ENCODE measurements around the gene ERCC3. TPM values are rescaled to one million over a fixed set of nuclear protein-coding genes. Genes with fewer than 3 reads are reported as not detected.
"Not testable (repeated sequence)": the region's sequence is repeated elsewhere in the genome, so short reads cannot be mapped to it uniquely, and the experiment has no call there.

ERCC3 gene
- total RNA-seq, 1 donor from 2014 or later: 40.1 TPM

DNA sequence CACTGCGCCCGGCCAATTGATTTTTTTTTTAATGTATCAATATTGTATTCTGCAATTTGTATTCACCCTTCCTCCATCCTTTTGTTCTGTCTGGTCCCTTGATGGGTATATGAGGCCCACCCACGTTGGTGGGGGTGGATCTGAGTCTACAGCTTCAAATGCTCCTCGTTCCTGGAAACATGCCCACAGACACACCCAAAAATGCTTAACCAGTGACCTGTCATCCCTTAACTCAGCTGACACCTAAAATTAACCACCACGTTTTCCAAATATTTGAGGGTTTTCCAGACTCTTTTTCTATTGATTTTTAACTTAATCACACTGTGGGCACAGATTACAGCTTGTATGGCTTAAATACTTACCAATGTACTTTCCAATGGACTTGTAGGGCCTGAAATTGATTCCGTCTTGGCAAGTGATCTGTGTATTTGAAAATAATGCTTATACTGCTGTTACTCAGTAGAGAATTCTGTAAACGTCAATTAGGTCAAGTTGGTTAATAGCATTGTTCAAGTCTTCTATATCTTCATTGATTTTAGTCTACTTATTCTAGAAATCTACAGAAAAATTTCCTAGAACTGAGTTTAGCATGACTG is 39.5 kb downstream of the ERCC3 start:
- H3K4me3 ChIP-seq (ENCODE audit: low read depth, low read length): no peak overlapping the region
- TF ChIP-seq, protein P1, sequence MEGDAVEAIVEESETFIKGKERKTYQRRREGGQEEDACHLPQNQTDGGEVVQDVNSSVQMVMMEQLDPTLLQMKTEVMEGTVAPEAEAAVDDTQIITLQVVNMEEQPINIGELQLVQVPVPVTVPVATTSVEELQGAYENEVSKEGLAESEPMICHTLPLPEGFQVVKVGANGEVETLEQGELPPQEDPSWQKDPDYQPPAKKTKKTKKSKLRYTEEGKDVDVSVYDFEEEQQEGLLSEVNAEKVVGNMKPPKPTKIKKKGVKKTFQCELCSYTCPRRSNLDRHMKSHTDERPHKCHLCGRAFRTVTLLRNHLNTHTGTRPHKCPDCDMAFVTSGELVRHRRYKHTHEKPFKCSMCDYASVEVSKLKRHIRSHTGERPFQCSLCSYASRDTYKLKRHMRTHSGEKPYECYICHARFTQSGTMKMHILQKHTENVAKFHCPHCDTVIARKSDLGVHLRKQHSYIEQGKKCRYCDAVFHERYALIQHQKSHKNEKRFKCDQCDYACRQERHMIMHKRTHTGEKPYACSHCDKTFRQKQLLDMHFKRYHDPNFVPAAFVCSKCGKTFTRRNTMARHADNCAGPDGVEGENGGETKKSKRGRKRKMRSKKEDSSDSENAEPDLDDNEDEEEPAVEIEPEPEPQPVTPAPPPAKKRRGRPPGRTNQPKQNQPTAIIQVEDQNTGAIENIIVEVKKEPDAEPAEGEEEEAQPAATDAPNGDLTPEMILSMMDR (conservative IDR thresholded peaks at IDR 0.05; ENCODE audit: low read depth, low read length): no peak
- no peak for DNase-seq (ENCODE audit: low read depth)

DNA sequence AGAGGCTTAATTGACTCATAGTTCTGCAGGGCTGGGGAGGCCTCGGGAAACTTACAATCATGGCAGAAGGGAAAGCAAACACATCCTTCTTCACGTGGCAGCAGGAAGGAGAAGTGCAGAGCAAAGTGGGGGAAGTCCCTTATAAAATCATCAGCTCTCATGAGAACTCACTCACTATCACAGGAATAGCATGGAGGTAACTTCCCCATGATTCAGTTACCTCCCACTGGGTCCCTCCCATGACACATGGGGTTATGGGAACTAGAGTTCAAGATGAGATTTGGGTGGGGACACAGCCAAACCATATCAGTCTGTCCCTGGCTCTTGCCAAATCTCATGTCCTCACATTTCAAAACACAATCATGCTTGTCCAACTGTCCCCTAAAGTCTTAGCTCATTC is 52.8 kb downstream of the ERCC3 start:
- DNase-seq (ENCODE audit: low read depth); H3K4me3 ChIP-seq (ENCODE audit: low read depth, low read length): not testable (repeated sequence)

DNA sequence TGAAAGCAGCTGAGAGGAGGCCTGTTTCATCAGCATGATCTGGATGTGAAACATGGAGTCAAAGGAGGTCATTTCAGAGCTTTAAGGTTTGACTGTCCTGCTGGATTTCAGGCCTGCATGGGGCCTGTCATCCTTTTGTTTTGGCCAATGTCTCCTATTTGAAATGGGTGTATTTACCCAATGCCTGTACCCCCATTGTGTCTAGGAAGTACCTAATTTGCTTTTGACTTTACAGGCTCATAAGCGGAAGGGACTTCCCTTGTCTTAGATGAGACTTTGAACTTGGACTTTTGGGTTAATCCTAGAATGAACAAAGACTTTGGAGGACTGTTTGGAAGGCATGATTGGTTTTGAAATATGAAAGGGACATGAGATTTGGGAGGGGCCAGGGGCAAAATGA is 54.5 kb downstream of the ERCC3 start:
- H3K4me3 ChIP-seq (ENCODE audit: low read depth, low read length): no peak overlapping the region
- DNase-seq (ENCODE audit: low read depth): no peak
- TF ChIP-seq, protein P1 (conservative IDR thresholded peaks at IDR 0.05; ENCODE audit: low read depth, low read length): no peak

DNA sequence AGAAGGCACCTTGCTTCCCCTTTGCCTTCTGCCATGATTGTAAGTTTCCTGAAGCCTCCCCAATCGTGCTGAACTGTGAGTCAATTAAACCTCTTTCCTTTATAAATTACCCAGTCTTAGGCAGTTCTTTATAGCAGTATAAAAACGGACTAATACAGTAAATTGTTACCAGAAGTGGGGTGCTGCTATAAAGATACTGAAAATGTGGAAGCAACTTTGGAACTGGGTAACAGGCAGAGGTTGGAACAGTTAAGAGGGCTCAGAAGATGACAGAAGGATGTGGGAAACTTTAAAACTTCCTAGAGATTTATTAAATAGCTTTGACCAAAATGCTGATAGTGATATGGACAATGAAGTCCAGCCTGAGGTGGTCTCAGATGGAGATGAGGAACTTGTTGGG is 56.2 kb downstream of the ERCC3 start:
- not testable (repeated sequence) for DNase-seq (ENCODE audit: low read depth); H3K4me3 ChIP-seq (ENCODE audit: low read depth, low read length)

DNA sequence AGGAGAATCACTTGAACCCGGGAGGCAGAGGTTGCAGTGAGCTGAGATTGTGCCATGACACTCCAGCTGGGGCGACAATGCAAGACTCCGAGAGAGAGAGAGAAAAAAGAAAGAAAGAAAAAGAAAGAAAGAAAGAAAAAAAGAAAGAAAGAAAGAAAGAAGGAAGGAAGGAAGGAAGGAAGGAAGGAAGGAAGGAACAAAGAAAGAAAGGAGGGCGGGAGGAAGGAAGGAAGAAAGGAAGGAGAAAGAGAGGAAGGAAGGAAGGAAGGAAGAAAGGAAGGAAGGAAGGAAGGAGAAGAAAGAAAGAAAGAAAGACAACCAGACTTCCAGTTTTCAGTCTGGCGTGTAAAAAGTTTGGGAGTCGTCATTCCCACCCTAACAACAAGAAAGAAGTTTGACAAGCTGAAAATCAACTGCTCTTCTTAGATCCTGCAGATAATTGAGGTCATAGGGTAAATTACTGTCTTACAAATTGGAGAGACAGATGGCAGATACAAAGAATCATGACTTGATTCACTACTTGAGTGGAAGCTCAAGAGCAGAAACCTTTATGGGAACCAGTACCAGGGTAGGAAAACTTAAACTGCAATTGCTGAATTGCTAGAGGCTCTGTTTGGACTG is 58.8 kb downstream of the ERCC3 start:
- TF ChIP-seq, protein P1 (conservative IDR thresholded peaks at IDR 0.05; ENCODE audit: low read depth, low read length): no peak
- DNase-seq (ENCODE audit: low read depth): no peak
- H3K4me3 ChIP-seq (ENCODE audit: low read depth, low read length): no peak overlapping the region

DNA sequence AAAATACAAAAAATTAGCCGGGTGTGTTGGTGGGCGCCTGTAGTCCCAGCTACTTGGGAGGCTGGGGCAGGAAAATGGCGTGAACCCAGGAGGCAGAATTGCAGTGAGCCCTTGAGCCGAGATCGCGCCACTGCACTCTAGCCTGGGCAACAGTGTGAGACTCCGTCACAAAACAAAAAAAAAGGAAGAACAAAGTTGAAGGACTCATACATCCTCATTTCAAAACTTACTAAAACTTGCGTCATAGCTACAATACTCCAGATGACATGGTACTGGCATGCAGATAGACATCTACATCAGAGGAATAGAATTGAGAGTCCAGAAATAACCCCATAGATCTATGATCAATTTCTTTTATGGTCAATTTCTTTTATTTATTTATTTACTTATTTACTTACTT is 60.2 kb downstream of the ERCC3 start:
- TF ChIP-seq, protein P1 (conservative IDR thresholded peaks at IDR 0.05; ENCODE audit: low read depth, low read length): no peak
- DNase-seq (ENCODE audit: low read depth): no peak
- no peak overlapping the region for H3K4me3 ChIP-seq (ENCODE audit: low read depth, low read length)

DNA sequence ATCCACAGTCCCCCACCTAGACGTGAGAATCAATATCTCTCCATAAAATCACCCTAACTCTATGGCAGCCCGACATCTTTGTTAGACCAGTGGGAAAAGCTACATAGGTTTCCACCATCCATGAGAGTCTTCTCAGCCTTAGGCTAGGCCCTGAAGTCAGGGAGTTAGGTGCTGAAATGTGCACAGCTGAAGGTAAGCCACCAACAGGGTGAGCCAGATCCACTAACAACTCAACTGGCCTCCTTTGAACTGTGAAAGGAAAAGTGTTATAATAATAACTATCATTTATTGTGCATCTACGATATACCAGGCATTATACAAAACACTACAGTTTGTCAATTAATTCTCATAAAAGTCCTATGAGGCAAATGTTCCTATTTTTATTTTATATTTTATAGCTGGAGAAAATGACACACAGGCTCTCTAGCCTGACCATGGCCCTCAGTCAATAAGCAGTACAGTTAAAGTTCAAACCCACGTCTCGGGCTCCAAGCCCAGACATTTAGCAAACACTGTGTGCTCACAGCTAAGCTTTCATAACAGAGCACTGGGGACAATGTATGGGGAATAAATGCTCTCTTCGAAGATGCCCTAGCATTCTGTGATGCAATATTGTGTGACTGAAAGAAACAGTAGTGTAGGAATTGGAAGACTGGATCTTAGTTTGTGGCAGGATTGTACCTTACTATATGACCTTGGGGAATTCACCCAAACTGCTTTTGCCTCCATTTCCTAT is 62.6 kb downstream of the ERCC3 start:
- TF ChIP-seq, protein P1 (conservative IDR thresholded peaks at IDR 0.05; ENCODE audit: low read depth, low read length): no peak
- no peak overlapping the region for H3K4me3 ChIP-seq (ENCODE audit: low read depth, low read length)
- no peak for DNase-seq (ENCODE audit: low read depth)

DNA sequence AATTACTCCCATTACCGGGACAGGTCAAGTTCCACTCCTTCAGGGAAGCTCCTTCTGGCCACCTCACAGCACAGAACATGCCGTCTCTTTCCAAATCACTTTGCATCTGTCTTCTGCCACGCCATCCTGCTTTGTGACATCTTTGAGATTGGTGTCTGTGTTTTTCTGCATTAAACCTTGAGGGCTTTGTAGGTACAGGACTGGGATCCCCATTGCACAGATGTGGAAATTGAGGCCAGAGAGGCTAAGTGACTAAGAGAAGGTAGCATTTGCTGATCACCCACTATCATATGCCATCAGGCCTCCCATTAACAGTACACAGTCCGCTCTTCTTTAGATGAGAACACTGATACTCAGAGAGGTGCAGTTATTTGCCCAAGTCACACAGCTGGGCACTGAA is 64.4 kb downstream of the ERCC3 start:
- no peak for DNase-seq (ENCODE audit: low read depth)
- TF ChIP-seq, protein P1 (conservative IDR thresholded peaks at IDR 0.05; ENCODE audit: low read depth, low read length): no peak
- H3K4me3 ChIP-seq (ENCODE audit: low read depth, low read length): no peak overlapping the region

All from epithelial cell of proximal tubule (primary cell).